ENCODE measurements around the gene SLC24A3.

DNA sequence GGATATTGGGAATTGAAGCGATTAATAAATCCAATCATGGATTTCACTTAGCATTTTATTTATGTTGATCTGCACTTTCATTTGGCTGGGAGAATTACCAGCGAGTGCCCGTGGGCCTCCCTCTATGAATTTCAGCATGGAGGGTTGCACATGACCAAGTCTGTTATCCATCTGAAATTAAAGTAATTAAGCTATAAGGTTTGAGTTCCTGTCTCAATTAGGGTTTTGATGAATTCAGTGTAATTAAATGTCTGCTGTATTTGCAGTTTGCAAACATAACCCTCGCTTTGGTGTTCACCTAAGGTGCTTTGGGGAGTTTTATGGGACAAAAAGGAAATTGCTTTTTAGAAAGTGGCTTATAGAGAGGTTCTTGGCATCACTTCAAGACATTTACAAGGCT lies 375.8 kb downstream of the SLC24A3 start:
- TF ChIP-seq, protein P1, sequence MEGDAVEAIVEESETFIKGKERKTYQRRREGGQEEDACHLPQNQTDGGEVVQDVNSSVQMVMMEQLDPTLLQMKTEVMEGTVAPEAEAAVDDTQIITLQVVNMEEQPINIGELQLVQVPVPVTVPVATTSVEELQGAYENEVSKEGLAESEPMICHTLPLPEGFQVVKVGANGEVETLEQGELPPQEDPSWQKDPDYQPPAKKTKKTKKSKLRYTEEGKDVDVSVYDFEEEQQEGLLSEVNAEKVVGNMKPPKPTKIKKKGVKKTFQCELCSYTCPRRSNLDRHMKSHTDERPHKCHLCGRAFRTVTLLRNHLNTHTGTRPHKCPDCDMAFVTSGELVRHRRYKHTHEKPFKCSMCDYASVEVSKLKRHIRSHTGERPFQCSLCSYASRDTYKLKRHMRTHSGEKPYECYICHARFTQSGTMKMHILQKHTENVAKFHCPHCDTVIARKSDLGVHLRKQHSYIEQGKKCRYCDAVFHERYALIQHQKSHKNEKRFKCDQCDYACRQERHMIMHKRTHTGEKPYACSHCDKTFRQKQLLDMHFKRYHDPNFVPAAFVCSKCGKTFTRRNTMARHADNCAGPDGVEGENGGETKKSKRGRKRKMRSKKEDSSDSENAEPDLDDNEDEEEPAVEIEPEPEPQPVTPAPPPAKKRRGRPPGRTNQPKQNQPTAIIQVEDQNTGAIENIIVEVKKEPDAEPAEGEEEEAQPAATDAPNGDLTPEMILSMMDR (IDR thresholded peaks at IDR 0.05; ENCODE audit: low read depth, low read length): no peak
- no peak for TF ChIP-seq EZH2phosphoT487 (IDR thresholded peaks at IDR 0.05; ENCODE audit: low read depth)
